HEK293 (cell line): ENCODE results near the gene GLO1.
A peak's percentile ranks its signal among the peaks of the same experiment; 100 is the strongest.

Experiments
- ATF2 ChIP-seq: fragments of 450-650 bp; formaldehyde crosslinking; IDR thresholded peaks from 2 replicates; pipeline ENCODE4 v1.5.1; 2016; ENCODE audit warnings: missing biosample characterization, missing genetic modification characterization, low read depth
- GLI4 ChIP-seq: fragments of 450-650 bp; formaldehyde crosslinking; IDR thresholded peaks from 2 replicates; pipeline ENCODE4 v1.5.1; 2016; ENCODE audit warnings: missing biosample characterization, missing genetic modification characterization
- GLIS1 ChIP-seq: fragments of 450-650 bp; formaldehyde crosslinking; IDR thresholded peaks from 2 replicates; pipeline ENCODE4 v1.5.1; 2016; ENCODE audit warnings: missing biosample characterization, missing genetic modification characterization
- IKZF3 ChIP-seq: fragments of 450-650 bp; IDR thresholded peaks from 2 replicates; pipeline ENCODE4 v1.5.0; 2018; ENCODE audit warnings: missing biosample characterization, mild to moderate bottlenecking, missing genetic modification characterization, moderate library complexity
- KLF1 ChIP-seq: fragments of 450-650 bp; formaldehyde crosslinking; IDR thresholded peaks from 2 replicates; pipeline ENCODE4 v1.5.1; 2016; ENCODE audit warnings: missing biosample characterization, missing genetic modification characterization
- KLF17 ChIP-seq: fragments of 450-650 bp; formaldehyde crosslinking; IDR thresholded peaks from 2 replicates; pipeline ENCODE4 v1.5.1; 2016; ENCODE audit warnings: missing biosample characterization, missing genetic modification characterization
- KLF7 ChIP-seq: fragments of 450-650 bp; formaldehyde crosslinking; IDR thresholded peaks from 2 replicates; pipeline ENCODE4 v1.5.1; 2016; ENCODE audit warnings: missing biosample characterization, missing genetic modification characterization, borderline replicate concordance
- PRDM2 ChIP-seq: fragments of 450-650 bp; formaldehyde crosslinking; IDR thresholded peaks from 2 replicates; pipeline ENCODE4 v1.5.1; 2016; ENCODE audit warnings: missing biosample characterization, missing genetic modification characterization, borderline replicate concordance
- PRDM6 ChIP-seq: fragments of 450-650 bp; formaldehyde crosslinking; IDR thresholded peaks from 2 replicates; pipeline ENCODE4 v1.5.1; 2017; ENCODE audit warnings: missing biosample characterization, missing genetic modification characterization
- REST ChIP-seq: fragments of 450-650 bp; formaldehyde crosslinking; IDR thresholded peaks from 2 replicates; pipeline ENCODE4 v1.5.1; 2016; ENCODE audit warnings: missing biosample characterization, missing genetic modification characterization
- TCF7L2 ChIP-seq: IDR thresholded peaks from 2 replicates; pipeline ENCODE4 v1.6.1; 2011; ENCODE audit warnings: low read depth, mild to moderate bottlenecking, inconsistent platforms, low read length, moderate library complexity, borderline replicate concordance
- ZBTB21 ChIP-seq: fragments of 450-650 bp; formaldehyde crosslinking; IDR thresholded peaks from 2 replicates; pipeline ENCODE4 v1.5.1; 2017; ENCODE audit warnings: missing biosample characterization, missing genetic modification characterization
- ZBTB48 ChIP-seq: fragments of 450-650 bp; formaldehyde crosslinking; IDR thresholded peaks from 2 replicates; pipeline ENCODE4 v1.5.1; 2016; ENCODE audit warnings: missing biosample characterization, missing genetic modification characterization
- ZFP69B ChIP-seq: fragments of 450-650 bp; formaldehyde crosslinking; IDR thresholded peaks from 2 replicates; pipeline ENCODE4 v1.5.1; 2016; ENCODE audit warnings: missing biosample characterization, missing genetic modification characterization
- ZNF121 ChIP-seq: fragments of 450-650 bp; formaldehyde crosslinking; IDR thresholded peaks from 2 replicates; pipeline ENCODE4 v1.5.1; 2016; ENCODE audit warnings: missing biosample characterization, missing genetic modification characterization
- ZNF155 ChIP-seq: fragments of 450-650 bp; formaldehyde crosslinking; IDR thresholded peaks from 2 replicates; pipeline ENCODE4 v1.5.1; 2016; ENCODE audit warnings: missing biosample characterization, missing genetic modification characterization
- ZNF362 ChIP-seq: fragments of 450-650 bp; formaldehyde crosslinking; IDR thresholded peaks from 2 replicates; pipeline ENCODE4 v1.5.1; 2016; ENCODE audit warnings: missing biosample characterization, missing genetic modification characterization
- ZNF394 ChIP-seq: fragments of 450-650 bp; formaldehyde crosslinking; IDR thresholded peaks from 2 replicates; pipeline ENCODE4 v1.5.1; 2016; ENCODE audit warnings: missing biosample characterization, missing genetic modification characterization, mild to moderate bottlenecking, moderate library complexity, borderline replicate concordance
- ZNF48 ChIP-seq: fragments of 450-650 bp; formaldehyde crosslinking; IDR thresholded peaks from 2 replicates; pipeline ENCODE4 v1.5.1; 2016; ENCODE audit warnings: missing biosample characterization, missing genetic modification characterization
- ZNF521 ChIP-seq: fragments of 450-650 bp; formaldehyde crosslinking; IDR thresholded peaks from 2 replicates; pipeline ENCODE4 v1.5.1; 2017; ENCODE audit warnings: missing biosample characterization, mild to moderate bottlenecking, missing genetic modification characterization
- ZNF600 ChIP-seq: fragments of 450-650 bp; formaldehyde crosslinking; IDR thresholded peaks from 2 replicates; pipeline ENCODE4 v1.5.1; 2016; ENCODE audit warnings: missing biosample characterization, missing genetic modification characterization
- ZNF658 ChIP-seq: fragments of 450-650 bp; formaldehyde crosslinking; IDR thresholded peaks from 2 replicates; pipeline ENCODE4; 2016; ENCODE audit warnings: missing biosample characterization, missing genetic modification characterization
- ZSCAN16 ChIP-seq: fragments of 450-650 bp; formaldehyde crosslinking; IDR thresholded peaks from 2 replicates; pipeline ENCODE4 v1.5.1; 2016; ENCODE audit warnings: missing biosample characterization, missing genetic modification characterization

The GLO1 gene

GRCh38 chr6:38640216-38640909 lies 62.6 kb downstream of the GLO1 start (continued):
- TF ChIP-seq KLF17 (tag by site-specific recombination): no peak
- TF ChIP-seq PRDM6 (tag by site-specific recombination): no peak
- TF ChIP-seq KLF1 (tag by site-specific recombination): peak; percentile 31; the same call in 1 of the 2 replicates
- peak; percentile 56; the same call in 1 of the 2 replicates for TF ChIP-seq KLF7 (tag by site-specific recombination)
- TF ChIP-seq ZNF121: peak; percentile 59
- no peak for TF ChIP-seq IKZF3 (tag by site-specific recombination)
- TF ChIP-seq ATF2 (tag by site-specific recombination): no peak
- no peak for TF ChIP-seq GLI4 (tag by site-specific recombination)
- no peak for TF ChIP-seq ZSCAN16
- peak; percentile 79; the same call in 1 of the 2 replicates for TF ChIP-seq ZNF600
- no peak for TF ChIP-seq ZNF48 (tag by site-specific recombination)
- no peak for TF ChIP-seq ZNF155 (tag by site-specific recombination)
- no peak for TF ChIP-seq ZNF521 (tag by site-specific recombination)
- TF ChIP-seq ZNF658 (tag by site-specific recombination): no peak
- no peak; the same call in 1 of the 2 replicates for TF ChIP-seq ZFP69B (tag by site-specific recombination)
- TF ChIP-seq TCF7L2: no peak
- no peak for TF ChIP-seq ZBTB48
- TF ChIP-seq ZNF362 (tag by site-specific recombination): no peak
- no peak; the same call in 1 of the 2 replicates for TF ChIP-seq ZBTB21
- TF ChIP-seq REST (tag by site-specific recombination): no peak
- no peak for TF ChIP-seq PRDM2 (tag by site-specific recombination)
- TF ChIP-seq GLIS1: no peak
- TF ChIP-seq ZNF394: no peak
